Embryonic facial prominence (tissue), 1 donor: ENCODE measurements around the gene MYRIP.
"Not testable (repeated sequence)": the region's sequence is repeated elsewhere in the genome, so short reads cannot be mapped to it uniquely, and the experiment has no call there.

ENCODE experiments used
- DNase-seq: peaks from one replicate; pipeline ENCODE4 v3.0.0-alpha.2; 2016; ENCODE audit errors: extremely low spot score

MYRIP gene

GRCh38 chr3:40083066-40083465 is 273.7 kb downstream of the MYRIP start:
- DNase-seq = no peak

- not testable (repeated sequence) for DNase-seq
Observed at GRCh38 chr3:40084424-40084823, 275.0 kb downstream of the MYRIP start.

- no peak for DNase-seq
Observed at GRCh38 chr3:40086890-40087883, 277.8 kb downstream of the MYRIP start.

- no peak for DNase-seq
Observed at GRCh38 chr3:40088527-40089170, 279.2 kb downstream of the MYRIP start.

- DNase-seq = no peak
Observed at GRCh38 chr3:40096661-40097111, 287.3 kb downstream of the MYRIP start.

- DNase-seq = no peak
Observed at GRCh38 chr3:40097131-40098117, 288.0 kb downstream of the MYRIP start.

- DNase-seq = no peak
Observed at GRCh38 chr3:40098261-40098759, 288.9 kb downstream of the MYRIP start.

- no peak for DNase-seq
Observed at GRCh38 chr3:40099871-40100270, 290.5 kb downstream of the MYRIP start.

- DNase-seq = no peak
Observed at GRCh38 chr3:40102182-40102581, 292.8 kb downstream of the MYRIP start.

- DNase-seq = no peak
Observed at GRCh38 chr3:40103829-40104228, 294.4 kb downstream of the MYRIP start.

GRCh38 chr3:40104441-40104840 is 295.0 kb downstream of the MYRIP start:
- no peak for DNase-seq

- DNase-seq = no peak
Observed at GRCh38 chr3:40108643-40109042, 299.2 kb downstream of the MYRIP start.

- DNase-seq = no peak
Observed at GRCh38 chr3:40109641-40110490, 300.5 kb downstream of the MYRIP start.

GRCh38 chr3:40116478-40117177 is 307.2 kb downstream of the MYRIP start:
- DNase-seq = no peak

- DNase-seq = no peak
Observed at GRCh38 chr3:40118091-40118490, 308.7 kb downstream of the MYRIP start.

- no peak for DNase-seq
Observed at GRCh38 chr3:40120067-40120692, 310.8 kb downstream of the MYRIP start.

- DNase-seq = no peak
Observed at GRCh38 chr3:40120806-40121205, 311.4 kb downstream of the MYRIP start.

- DNase-seq = no peak
Observed at GRCh38 chr3:40124918-40125317, 315.5 kb downstream of the MYRIP start.

GRCh38 chr3:40128166-40128565 is 318.8 kb downstream of the MYRIP start:
- DNase-seq = no peak
